CD4-positive, alpha-beta T cell treated with Interleukin-1 beta for 1 hour (primary cell): ENCODE data around the gene TBC1D12.

ENCODE experiments used
- DNase-seq, 2 donors: peaks; one replicate each; pipeline ENCODE4 v3.0.0-alpha.2; 2020 to 2022

The TBC1D12 gene

GRCh38 chr10:94409021-94409657 lies 6.8 kb downstream of the TBC1D12 start:
- DNase-seq: no peak

GRCh38 chr10:94411304-94411703 lies 9.0 kb downstream of the TBC1D12 start:
- no peak for DNase-seq

- DNase-seq: no peak
Observed at GRCh38 chr10:94412449-94412848, 10.1 kb downstream of the TBC1D12 start.

- DNase-seq: no peak
Observed at GRCh38 chr10:94413361-94413760, 11.0 kb downstream of the TBC1D12 start.

GRCh38 chr10:94416896-94417295 lies 14.6 kb downstream of the TBC1D12 start:
- DNase-seq: no peak

GRCh38 chr10:94417321-94417720 lies 15.0 kb downstream of the TBC1D12 start:
- no peak for DNase-seq

- DNase-seq: no peak
Observed at GRCh38 chr10:94420516-94420915, 18.2 kb downstream of the TBC1D12 start.

- DNase-seq: no peak
Observed at GRCh38 chr10:94420998-94421528, 18.7 kb downstream of the TBC1D12 start.

GRCh38 chr10:94423627-94424026 lies 21.3 kb downstream of the TBC1D12 start:
- DNase-seq: no peak

- no peak for DNase-seq
Observed at GRCh38 chr10:94424714-94425337, 22.5 kb downstream of the TBC1D12 start.

- no peak for DNase-seq
Observed at GRCh38 chr10:94425942-94426341, 23.6 kb downstream of the TBC1D12 start.

- no peak for DNase-seq
Observed at GRCh38 chr10:94427166-94427565, 24.8 kb downstream of the TBC1D12 start.

- no peak for DNase-seq
Observed at GRCh38 chr10:94428766-94429707, 26.7 kb downstream of the TBC1D12 start.

- DNase-seq: no peak
Observed at GRCh38 chr10:94430701-94431100, 28.4 kb downstream of the TBC1D12 start.

GRCh38 chr10:94432443-94432842 lies 30.1 kb downstream of the TBC1D12 start:
- no peak for DNase-seq

GRCh38 chr10:94439275-94439861 lies 37.0 kb downstream of the TBC1D12 start:
- DNase-seq: no peak

- no peak for DNase-seq
Observed at GRCh38 chr10:94440096-94440495, 37.8 kb downstream of the TBC1D12 start.

- DNase-seq: no peak
Observed at GRCh38 chr10:94443047-94443446, 40.7 kb downstream of the TBC1D12 start.

GRCh38 chr10:94443549-94443948 lies 41.2 kb downstream of the TBC1D12 start:
- no peak for DNase-seq

GRCh38 chr10:94450782-94451181 lies 48.4 kb downstream of the TBC1D12 start:
- DNase-seq: no peak

- no peak for DNase-seq
Observed at GRCh38 chr10:94451883-94452519, 49.7 kb downstream of the TBC1D12 start.

- DNase-seq: no peak
Observed at GRCh38 chr10:94456942-94457341, 54.6 kb downstream of the TBC1D12 start.

- DNase-seq: no peak
Observed at GRCh38 chr10:94459385-94459784, 57.0 kb downstream of the TBC1D12 start.
